DOHH2 (cell line): Measurements from ENCODE around the gene SCAMP1.

Experiments used
- CTCF ChIP-seq: fragments of 200-600 bp; sonication (generic); IDR thresholded peaks from one replicate; pipeline ENCODE4 v1.5.1; 2014; ENCODE audit warnings: antibody characterized with exemption, mild to moderate bottlenecking, low read depth, low read length; ENCODE audit not compliant: poor library complexity, severe bottlenecking
- EZH2phosphoT487 ChIP-seq: fragments of 200-600 bp; sonication (generic); IDR thresholded peaks from 2 replicates; pipeline ENCODE4 v1.6.1; 2017; ENCODE audit warnings: borderline replicate concordance, mild to moderate bottlenecking, antibody characterized with exemption, low read length, moderate library complexity, mixed read lengths

- TF ChIP-seq CTCF (no peak), EZH2phosphoT487 (no peak)
Observed at GRCh38 chr5:78362220-78362619, 1.8 kb downstream of the SCAMP1 start.
